ENCODE results near the gene ZCCHC24.

The ZCCHC24 gene

GRCh38 chr10:79380946-79381721 lies 64.3 kb downstream of the ZCCHC24 start:
- no peak for DNase-seq

- no peak for DNase-seq
Measured at GRCh38 chr10:79380125-79380945, 65.1 kb downstream of the ZCCHC24 start.

- DNase-seq: no peak
Measured at GRCh38 chr10:79379512-79380124, 65.8 kb downstream of the ZCCHC24 start.

- no peak for DNase-seq
Measured at GRCh38 chr10:79378647-79379511, 66.5 kb downstream of the ZCCHC24 start.

DNA sequence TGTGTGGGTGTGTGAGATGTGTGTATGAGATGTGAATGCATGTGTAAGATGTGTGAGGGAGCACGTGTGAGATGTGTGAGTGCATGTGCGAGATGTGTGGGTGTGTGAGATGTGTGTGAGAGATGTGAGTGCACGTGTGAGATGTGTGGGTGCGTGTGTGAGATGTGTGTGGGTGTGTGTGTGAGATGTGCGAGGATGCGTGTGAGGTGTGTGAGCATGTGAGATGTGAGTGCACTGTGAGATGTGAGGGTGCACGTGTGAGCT lies 67.1 kb downstream of the ZCCHC24 start:
- DNase-seq: no peak

- no peak for DNase-seq
Measured at GRCh38 chr10:79377557-79378382, 67.7 kb downstream of the ZCCHC24 start.

DNA sequence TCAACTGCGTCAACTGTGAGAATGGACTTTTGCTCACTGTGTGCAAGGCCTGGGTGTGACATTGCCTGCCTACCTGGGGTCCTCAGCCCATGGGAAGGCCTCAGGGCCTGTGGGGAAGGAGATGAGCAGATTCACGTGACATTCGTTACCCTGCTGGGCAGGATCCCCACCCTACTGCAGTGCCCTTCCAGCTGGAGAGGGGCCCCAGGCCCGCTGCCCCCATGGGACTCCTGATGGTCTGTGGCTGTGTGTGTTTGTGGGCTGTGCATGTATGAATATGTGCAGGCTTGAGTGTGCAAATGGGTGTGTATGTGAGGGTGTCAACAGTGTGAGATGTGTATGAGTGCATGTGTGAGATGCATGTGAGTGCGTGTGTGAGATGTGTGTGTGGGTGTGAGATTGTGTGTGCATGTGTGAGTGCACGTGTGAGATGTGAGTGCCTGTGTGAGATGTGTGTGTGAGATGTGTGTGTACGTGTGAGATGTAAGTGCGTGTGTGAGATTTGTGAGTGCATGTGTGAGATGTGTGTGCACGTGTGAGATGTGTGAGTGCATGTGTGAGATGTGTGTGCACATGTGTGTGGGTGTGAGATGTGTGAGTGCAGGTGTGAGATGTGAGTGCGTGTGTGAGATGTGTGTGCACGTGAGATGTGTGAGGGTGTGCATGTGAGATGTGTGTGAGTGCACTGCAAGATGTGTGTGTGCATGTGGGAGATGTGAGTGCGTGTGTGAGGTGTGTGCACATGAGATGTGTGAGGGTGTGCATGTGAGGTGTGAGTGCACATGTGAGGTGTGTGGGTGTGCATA lies 68.5 kb downstream of the ZCCHC24 start:
- no peak for DNase-seq

DNA sequence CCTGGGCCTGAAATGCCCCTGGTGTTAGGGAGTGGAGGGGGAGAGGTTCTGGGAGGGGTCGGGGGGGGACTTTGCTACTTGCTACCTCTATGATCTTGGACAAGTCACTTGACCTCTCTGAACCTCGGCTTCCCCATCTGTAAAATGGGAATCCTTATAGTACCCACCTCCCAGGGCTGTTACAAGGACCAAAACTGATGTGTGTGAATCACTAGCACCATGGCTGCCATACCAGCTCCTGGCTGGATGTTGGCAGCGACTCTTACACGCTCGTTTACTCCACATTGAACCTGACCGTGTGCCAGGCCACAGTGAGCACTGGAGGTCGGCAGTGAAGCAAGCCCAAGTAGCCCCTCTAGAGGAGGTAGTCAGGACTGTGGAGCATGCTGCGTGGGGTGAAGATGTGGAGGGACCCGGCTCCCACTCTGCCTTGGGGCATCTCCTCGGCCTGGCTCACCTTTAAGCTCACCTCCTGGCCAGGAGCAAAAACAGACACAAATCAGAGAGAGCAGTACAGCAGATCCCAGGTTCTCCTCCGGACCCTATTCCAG lies 69.3 kb downstream of the ZCCHC24 start:
- DNase-seq: no peak

DNA sequence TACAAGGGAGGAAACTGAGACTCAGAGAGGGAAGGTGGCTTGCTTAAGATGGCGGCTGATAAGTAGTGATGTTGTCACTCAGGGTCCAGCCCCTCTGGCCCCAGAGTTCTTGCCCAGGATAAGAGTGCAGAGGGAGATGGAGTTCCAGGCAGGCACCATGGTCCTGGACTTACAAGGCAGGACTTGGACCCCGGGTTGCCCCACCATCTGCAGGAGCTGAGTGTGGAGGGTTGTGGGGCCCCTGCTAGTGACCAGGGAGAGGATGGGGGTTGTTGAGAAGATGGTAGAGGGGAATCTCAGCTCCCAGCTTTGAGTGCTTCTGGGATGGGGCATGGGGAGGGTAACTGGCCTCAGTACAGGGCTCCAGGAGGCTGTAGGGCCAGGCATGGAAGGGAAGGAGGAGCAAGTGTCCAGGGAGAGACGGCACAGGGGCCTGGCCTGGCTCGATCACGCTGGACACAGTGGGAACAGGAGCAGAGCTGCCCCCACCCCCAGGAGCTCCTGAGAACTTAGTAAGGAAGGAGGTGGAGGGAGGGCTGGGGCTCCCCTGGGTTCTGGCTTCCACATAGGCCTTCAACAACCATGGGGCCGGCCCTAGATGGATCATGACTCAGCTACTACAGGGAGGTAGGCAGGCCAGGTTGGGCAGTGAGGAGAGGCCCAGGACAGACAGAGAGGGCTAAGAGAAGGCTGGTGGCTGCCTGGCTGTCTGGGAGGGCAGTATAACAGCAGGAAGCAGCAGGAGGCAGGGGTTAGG lies 69.9 kb downstream of the ZCCHC24 start:
- DNase-seq: no peak

- peak; percentile 44 to 71 (median 58) for DNase-seq
Measured at GRCh38 chr10:79374312-79375191, 70.9 kb downstream of the ZCCHC24 start.

DNA sequence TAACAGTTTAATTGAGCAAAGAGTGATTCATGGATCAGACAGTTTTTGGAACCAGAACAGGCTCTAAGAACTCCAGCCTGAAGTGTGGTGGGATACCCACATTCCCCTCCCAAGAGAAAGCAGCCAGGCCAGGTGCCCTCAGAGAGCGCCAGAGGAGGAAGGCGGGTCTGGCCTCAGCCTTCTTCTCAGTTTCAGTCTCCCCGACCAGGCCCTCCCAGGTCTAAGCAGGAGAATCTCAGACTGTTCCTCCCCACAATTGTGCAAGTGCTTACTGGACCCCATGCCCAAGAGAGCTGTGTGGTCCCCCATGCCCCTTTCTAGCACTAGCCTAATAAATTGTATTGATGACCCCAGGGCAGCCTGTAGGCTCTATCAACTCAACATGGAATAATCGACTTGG lies 72.6 kb downstream of the ZCCHC24 start:
- no peak for DNase-seq

- DNase-seq: no peak
Measured at GRCh38 chr10:79367426-79368189, 77.8 kb downstream of the ZCCHC24 start.

- DNase-seq: no peak
Measured at GRCh38 chr10:79361726-79362397, 83.6 kb downstream of the ZCCHC24 start.

- DNase-seq: no peak
Measured at GRCh38 chr10:79360499-79361342, 84.7 kb downstream of the ZCCHC24 start.

GRCh38 chr10:79359816-79360498 lies 85.5 kb downstream of the ZCCHC24 start:
- no peak for DNase-seq

GRCh38 chr10:79358811-79359210 lies 86.6 kb downstream of the ZCCHC24 start:
- no peak for DNase-seq

All from T-helper 1 cell (primary cell).